Measurements from ENCODE around the gene PRPH2.
"Not testable (repeated sequence)": the region's sequence is repeated elsewhere in the genome, so short reads cannot be mapped to it uniquely, and the experiment has no call there.

PRPH2 gene

GRCh38 chr6:42748203-42748898, 26.0 kb upstream of the PRPH2 start:
- Mint-ChIP-seq H3K4me3 (peak overlapping the region; percentile 89), H3K27me3 (no peaks in the 10 kb centered on the region), H3K27ac (peak overlapping the region; percentile 54), H3K4me1 (ENCODE audit: low read depth) (peaks cover 23% of the 10 kb centered on the region), H3K9me3 (no peaks in the 10 kb centered on the region), H3K36me3 (ENCODE audit: low read depth) (peaks cover 27% of the 10 kb centered on the region)
- intact Hi-C loops (cut with micrococcal nuclease): no loop called here

- peaks cover 22% of the 10 kb centered on the region for H3K36me3 Mint-ChIP-seq (ENCODE audit: low read depth)
- peaks cover 23% of the 10 kb centered on the region for H3K4me1 Mint-ChIP-seq (ENCODE audit: low read depth)
- peak overlapping the region; percentile 92 for H3K27ac Mint-ChIP-seq
- no peaks in the 10 kb centered on the region for H3K9me3 Mint-ChIP-seq
- peak overlapping the region; percentile 89 for H3K4me3 Mint-ChIP-seq
- intact Hi-C loops (cut with micrococcal nuclease): loop anchor here (1.0 to 2.0 kb wide), 4 partner anchors 20 to 144 kb away; partner anchors contain the start of gene BICRAL
- no peaks in the 10 kb centered on the region for H3K27me3 Mint-ChIP-seq
Observed at GRCh38 chr6:42746463-42747391, 24.3 kb upstream of the PRPH2 start.

GRCh38 chr6:42745640-42746462, 23.5 kb upstream of the PRPH2 start, which contains the start of gene TBCC:
Gene TBCC, minus strand, starts transcription at chr6:42746103. Its CDS starts 30 bp downstream, at chr6:42746073.
- peaks cover 23% of the 10 kb centered on the region for H3K4me1 Mint-ChIP-seq (ENCODE audit: low read depth)
- intact Hi-C loops (cut with micrococcal nuclease): loop anchor here (1.0 to 2.0 kb wide), 4 partner anchors 19 to 144 kb away; partner anchors contain the start of gene BICRAL

GRCh38 chr6:42745083-42745639, 22.8 kb upstream of the PRPH2 start:
- Mint-ChIP-seq H3K27ac (peak overlapping the region; percentile 92), H3K4me1 (ENCODE audit: low read depth) (peaks cover 23% of the 10 kb centered on the region), H3K4me3 (peak overlapping the region; percentile 98), H3K27me3 (no peaks in the 10 kb centered on the region), H3K9me3 (no peaks in the 10 kb centered on the region), H3K36me3 (ENCODE audit: low read depth) (peaks cover 22% of the 10 kb centered on the region)
- intact Hi-C loops (cut with micrococcal nuclease): no loop called here

More at GRCh38 chr6:42745640-42746462, 23.5 kb upstream of the PRPH2 start, which contains the start of gene TBCC:
- Mint-ChIP-seq H3K36me3 (ENCODE audit: low read depth) (peaks cover 22% of the 10 kb centered on the region), H3K27me3 (no peaks in the 10 kb centered on the region), H3K4me3 (peak within 1 kb of the TSS; percentile 98), H3K9me3 (no peaks in the 10 kb centered on the region), H3K27ac (peak within 1 kb of the TSS; percentile 92)

- Mint-ChIP-seq H3K4me1 (ENCODE audit: low read depth) (peaks cover 23% of the 10 kb centered on the region), H3K4me3 (peak overlapping the region; percentile 98)
Observed at GRCh38 chr6:42744351-42744893, 22.0 kb upstream of the PRPH2 start.

GRCh38 chr6:42742116-42742894, 19.9 kb upstream of the PRPH2 start:
- H3K9me3 Mint-ChIP-seq: no peaks in the 10 kb centered on the region
- H3K27me3 Mint-ChIP-seq: peaks cover 6% of the 10 kb centered on the region
- H3K36me3 Mint-ChIP-seq (ENCODE audit: low read depth): peaks cover 18% of the 10 kb centered on the region
- H3K27ac Mint-ChIP-seq: no peak overlapping the region
- intact Hi-C loops (cut with micrococcal nuclease): no loop called here
- no peak overlapping the region for H3K4me3 Mint-ChIP-seq
- peaks cover 10% of the 10 kb centered on the region for H3K4me1 Mint-ChIP-seq (ENCODE audit: low read depth)

More at GRCh38 chr6:42744351-42744893, 22.0 kb upstream of the PRPH2 start:
- Mint-ChIP-seq H3K27ac (peak overlapping the region; percentile 92), H3K36me3 (ENCODE audit: low read depth) (peaks cover 22% of the 10 kb centered on the region), H3K27me3 (no peaks in the 10 kb centered on the region), H3K9me3 (no peaks in the 10 kb centered on the region)
- intact Hi-C loops (cut with micrococcal nuclease): no loop called here

- Mint-ChIP-seq H3K27me3 (peaks cover 6% of the 10 kb centered on the region), H3K36me3 (ENCODE audit: low read depth) (peaks cover 9% of the 10 kb centered on the region), H3K27ac (no peak overlapping the region), H3K4me1 (ENCODE audit: low read depth) (peaks cover 10% of the 10 kb centered on the region), H3K4me3 (no peak overlapping the region), H3K9me3 (no peaks in the 10 kb centered on the region)
- intact Hi-C loops (cut with micrococcal nuclease): no loop called here
Observed at GRCh38 chr6:42740725-42741124, 18.3 kb upstream of the PRPH2 start.

- intact Hi-C loops (cut with micrococcal nuclease): no loop called here
- Mint-ChIP-seq H3K4me1 (ENCODE audit: low read depth) (peaks cover 10% of the 10 kb centered on the region), H3K36me3 (ENCODE audit: low read depth) (no peaks in the 10 kb centered on the region), H3K4me3 (no peak overlapping the region), H3K27me3 (peaks cover 6% of the 10 kb centered on the region), H3K9me3 (peaks cover 8% of the 10 kb centered on the region), H3K27ac (no peak overlapping the region)
Observed at GRCh38 chr6:42735976-42736375, 13.6 kb upstream of the PRPH2 start.

GRCh38 chr6:42733867-42734481, 11.6 kb upstream of the PRPH2 start:
- H3K4me3 Mint-ChIP-seq: peak overlapping the region; percentile 17
- H3K36me3 Mint-ChIP-seq (ENCODE audit: low read depth); H3K4me1 Mint-ChIP-seq (ENCODE audit: low read depth); H3K27me3 Mint-ChIP-seq; H3K9me3 Mint-ChIP-seq; intact Hi-C loops (cut with micrococcal nuclease): not testable (repeated sequence)
- H3K27ac Mint-ChIP-seq: peak overlapping the region; percentile 62

GRCh38 chr6:42729731-42730130, 7.3 kb upstream of the PRPH2 start:
- H3K4me1 Mint-ChIP-seq (ENCODE audit: low read depth): peaks cover 28% of the 10 kb centered on the region
- intact Hi-C loops (cut with micrococcal nuclease): loop anchor here (5.0 kb wide), 1 partner anchor 37 kb away; no protein-coding TSS in a partner anchor
- no peak overlapping the region for H3K27ac Mint-ChIP-seq
- H3K27me3 Mint-ChIP-seq: peaks cover 8% of the 10 kb centered on the region
- H3K36me3 Mint-ChIP-seq (ENCODE audit: low read depth): no peaks in the 10 kb centered on the region
- no peak overlapping the region for H3K4me3 Mint-ChIP-seq
- peaks cover 8% of the 10 kb centered on the region for H3K9me3 Mint-ChIP-seq

- H3K27me3 Mint-ChIP-seq: peaks cover 8% of the 10 kb centered on the region
- H3K4me3 Mint-ChIP-seq: peak overlapping the region; percentile 32
- H3K36me3 Mint-ChIP-seq (ENCODE audit: low read depth): no peaks in the 10 kb centered on the region
- H3K9me3 Mint-ChIP-seq: peaks cover 5% of the 10 kb centered on the region
- peak overlapping the region; percentile 90 for H3K27ac Mint-ChIP-seq
- H3K4me1 Mint-ChIP-seq (ENCODE audit: low read depth): peaks cover 19% of the 10 kb centered on the region
- intact Hi-C loops (cut with micrococcal nuclease): loop anchor here (2.0 to 5.0 kb wide), 2 partner anchors 19 to 35 kb away; partner anchors contain the start of gene TBCC
Observed at GRCh38 chr6:42727627-42728026, 5.2 kb upstream of the PRPH2 start.

- intact Hi-C loops (cut with micrococcal nuclease): loop anchor here (2.0 to 5.0 kb wide), 2 partner anchors 20 to 35 kb away; partner anchors contain the start of gene TBCC
- Mint-ChIP-seq H3K27ac (peak overlapping the region; percentile 90), H3K27me3 (peaks cover 8% of the 10 kb centered on the region), H3K4me1 (ENCODE audit: low read depth) (peaks cover 19% of the 10 kb centered on the region), H3K9me3 (no peaks in the 10 kb centered on the region), H3K36me3 (ENCODE audit: low read depth) (no peaks in the 10 kb centered on the region), H3K4me3 (peak overlapping the region; percentile 86)
Observed at GRCh38 chr6:42727087-42727611, 4.8 kb upstream of the PRPH2 start.
